GM19351 (cell line): ENCODE data around the gene RNF148.
"Not testable (repeated sequence)": the region's sequence is repeated elsewhere in the genome, so short reads cannot be mapped to it uniquely, and the experiment has no call there.

Experiments
- ATAC-seq: cut with Tn5 transposase; IDR thresholded peaks from one replicate; pipeline ENCODE4 v1.9.1; 2021; ENCODE audit warnings: mild to moderate bottlenecking, moderate library complexity; ENCODE audit not compliant: unreplicated experiment

Gene RNF148

GRCh38 chr7:122691569-122692235, 11.0 kb downstream of the RNF148 start:
- no peak for ATAC-seq

DNA sequence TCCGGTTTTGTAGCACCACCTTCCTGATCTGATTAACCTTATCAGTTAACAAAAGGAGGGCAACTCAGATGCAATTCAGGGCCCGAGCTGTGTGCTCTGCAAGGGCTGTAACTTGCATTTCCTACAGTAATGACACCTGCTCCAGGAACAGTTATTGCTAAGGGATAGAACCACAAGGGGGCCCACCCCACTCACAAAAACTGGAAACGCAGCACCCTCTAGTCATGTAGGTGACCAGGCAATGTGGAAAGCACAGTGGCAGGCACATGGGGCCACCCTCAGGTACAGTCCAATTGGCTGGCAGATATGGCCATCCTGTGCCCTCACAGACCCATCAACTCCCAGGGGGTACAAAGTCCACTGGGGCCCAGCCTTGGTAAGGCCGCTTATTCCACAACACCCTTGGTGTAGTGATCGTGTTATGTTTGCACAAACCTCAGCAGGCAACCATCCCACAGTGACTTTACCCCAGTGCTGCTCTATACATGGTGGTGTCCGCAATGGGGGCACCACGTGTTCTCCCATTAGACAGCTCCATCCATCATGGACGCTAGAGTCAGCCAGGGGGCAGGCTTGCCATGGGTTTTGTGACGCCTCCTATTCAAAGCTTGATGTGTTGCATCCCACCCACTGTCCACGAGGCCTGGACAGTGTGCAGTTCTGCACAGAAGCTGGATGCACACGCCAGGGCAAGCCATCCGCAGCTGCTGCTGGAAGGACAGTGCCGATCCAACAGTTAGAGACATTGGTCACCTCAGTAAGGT, 13.2 kb downstream of the RNF148 start:
- no peak for ATAC-seq

- ATAC-seq, result no peak
Observed at GRCh38 chr7:122688400-122688998, 14.2 kb downstream of the RNF148 start.

DNA sequence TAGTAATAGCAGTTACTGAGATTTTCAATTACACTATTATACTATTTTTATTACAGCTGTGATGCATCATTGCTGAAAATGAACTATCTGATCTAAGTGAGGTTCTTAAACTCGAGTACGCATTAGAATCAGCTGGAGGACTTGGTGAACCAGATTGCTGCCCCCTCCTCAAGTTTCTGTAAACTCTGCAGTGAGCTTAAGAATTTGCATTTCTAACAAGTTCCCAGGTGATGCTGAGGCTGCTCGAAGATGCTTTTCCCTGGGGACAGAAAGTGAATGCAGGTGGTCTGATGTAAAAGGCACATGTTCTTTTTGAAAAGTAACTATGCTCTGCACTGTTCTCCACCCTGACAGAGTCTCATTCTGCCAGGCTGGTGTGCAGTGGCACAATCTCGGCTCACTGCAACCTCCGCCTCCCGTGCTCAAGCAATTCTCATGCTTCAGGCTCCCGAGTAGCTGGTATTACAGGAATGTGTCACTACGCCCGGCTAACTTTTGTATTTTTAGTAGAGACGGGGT, 16.3 kb downstream of the RNF148 start:
- no peak for ATAC-seq

- no peak for ATAC-seq
Observed at GRCh38 chr7:122684504-122684903, 18.2 kb downstream of the RNF148 start.

- ATAC-seq, result no peak
Observed at GRCh38 chr7:122682815-122683550, 19.7 kb downstream of the RNF148 start.

GRCh38 chr7:122681186-122681585, 21.5 kb downstream of the RNF148 start:
- not testable (repeated sequence) for ATAC-seq

GRCh38 chr7:122679813-122680212, 22.9 kb downstream of the RNF148 start:
- no peak for ATAC-seq

DNA sequence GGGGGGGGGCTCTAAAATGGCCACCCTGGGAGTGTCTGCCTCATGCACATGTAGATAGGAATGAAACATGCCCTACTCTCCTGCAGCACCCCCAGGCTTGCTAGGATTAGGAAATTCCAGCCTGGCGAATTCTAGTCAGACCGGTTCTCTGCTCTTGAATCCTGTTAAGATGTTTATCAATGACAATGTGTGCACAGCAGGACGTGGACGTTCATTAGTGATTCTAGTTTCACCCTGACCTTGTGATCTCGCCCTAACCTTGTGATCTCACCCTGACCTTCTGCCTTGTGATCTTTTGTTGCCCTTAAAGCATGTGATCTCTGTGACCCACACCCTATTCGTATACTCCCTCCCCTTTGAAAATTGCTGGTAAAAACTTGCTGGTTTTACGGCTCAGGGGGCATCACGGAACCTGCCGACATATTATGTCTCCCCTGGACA, 23.4 kb downstream of the RNF148 start:
- not testable (repeated sequence) for ATAC-seq

- no peak for ATAC-seq
Observed at GRCh38 chr7:122677149-122677548, 25.6 kb downstream of the RNF148 start.

GRCh38 chr7:122676466-122676865, 26.3 kb downstream of the RNF148 start:
- ATAC-seq, result no peak

- no peak for ATAC-seq
Observed at GRCh38 chr7:122675621-122676020, 27.1 kb downstream of the RNF148 start.

GRCh38 chr7:122675011-122675410, 27.7 kb downstream of the RNF148 start:
- ATAC-seq, result no peak

DNA sequence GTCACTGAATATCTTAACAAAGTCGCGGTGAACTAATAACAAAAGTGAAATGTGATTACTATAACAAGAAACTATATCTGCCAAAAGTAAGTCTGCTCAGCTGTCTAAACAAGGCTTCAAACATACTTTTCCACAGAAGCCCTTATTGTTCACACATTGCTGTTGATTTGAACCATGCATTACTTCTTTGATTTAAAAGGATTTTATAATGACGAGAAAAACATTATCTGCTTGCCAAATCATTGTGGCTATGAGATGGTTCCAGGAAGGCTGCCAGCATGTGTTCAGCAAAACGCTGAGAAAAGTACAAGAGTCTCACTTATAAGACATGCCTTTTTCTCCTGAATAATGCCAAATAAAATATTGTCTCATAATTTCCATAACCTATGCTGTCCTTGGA, 28.2 kb downstream of the RNF148 start:
- no peak for ATAC-seq

GRCh38 chr7:122673951-122674350, 28.8 kb downstream of the RNF148 start:
- ATAC-seq, result no peak

DNA sequence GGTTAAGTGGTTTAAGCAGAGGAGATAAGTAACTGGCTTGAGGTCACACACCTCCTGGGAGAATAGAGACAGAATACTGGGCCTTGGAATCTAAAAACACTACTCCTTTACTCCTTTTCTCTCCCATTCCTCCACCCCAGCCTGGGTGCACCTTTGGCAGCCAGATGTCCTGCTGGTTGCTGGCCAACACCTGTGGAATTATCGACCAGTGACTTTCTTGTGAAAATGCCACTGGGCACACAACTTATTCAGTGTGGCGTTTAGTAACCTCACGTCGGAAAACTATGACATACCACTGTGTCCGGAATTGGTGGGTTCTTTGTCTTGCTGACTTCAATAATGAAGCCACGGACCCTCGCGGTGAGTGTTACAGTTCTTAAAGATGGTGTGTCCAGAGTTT, 30.2 kb downstream of the RNF148 start:
- no peak for ATAC-seq

DNA sequence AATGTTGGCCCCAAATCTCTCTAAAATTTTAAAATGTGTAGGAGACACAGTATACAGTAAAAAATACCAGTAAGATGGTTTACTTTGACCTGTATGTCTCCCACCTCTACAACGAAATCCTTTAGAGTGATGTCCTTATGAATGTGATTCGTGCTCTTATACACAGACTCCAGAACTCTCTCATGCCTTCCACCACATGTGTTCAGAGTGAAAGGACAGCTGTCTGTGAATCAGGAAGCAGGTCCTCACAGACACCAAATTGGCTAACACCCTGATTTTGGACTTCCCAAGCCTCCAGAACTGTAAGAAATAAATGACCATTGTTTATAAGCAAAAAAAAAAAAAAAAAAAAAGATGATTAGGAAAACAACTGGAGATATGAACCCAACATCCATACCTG, 39.0 kb downstream of the RNF148 start:
- ATAC-seq, result no peak

GRCh38 chr7:122658856-122659255, 43.9 kb downstream of the RNF148 start:
- no peak for ATAC-seq

DNA sequence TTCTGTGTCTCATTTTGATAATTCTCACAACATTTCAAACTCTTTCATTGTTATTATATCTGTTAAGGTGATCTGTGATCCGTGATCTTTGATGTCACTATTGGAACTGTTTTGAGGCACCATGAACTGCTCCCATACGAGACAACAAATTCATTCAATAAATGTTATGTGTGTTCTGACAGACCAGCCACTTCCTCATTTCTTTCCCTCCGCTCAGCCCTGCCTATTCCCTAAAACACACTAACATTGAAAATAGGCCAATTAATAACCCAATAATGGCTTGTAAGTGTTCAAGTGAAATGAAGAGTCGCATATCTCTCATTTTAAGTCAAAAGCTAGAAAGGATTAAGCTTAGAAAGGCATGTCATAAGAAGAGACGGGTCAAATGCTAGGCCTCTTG, 49.0 kb downstream of the RNF148 start:
- no peak for ATAC-seq

DNA sequence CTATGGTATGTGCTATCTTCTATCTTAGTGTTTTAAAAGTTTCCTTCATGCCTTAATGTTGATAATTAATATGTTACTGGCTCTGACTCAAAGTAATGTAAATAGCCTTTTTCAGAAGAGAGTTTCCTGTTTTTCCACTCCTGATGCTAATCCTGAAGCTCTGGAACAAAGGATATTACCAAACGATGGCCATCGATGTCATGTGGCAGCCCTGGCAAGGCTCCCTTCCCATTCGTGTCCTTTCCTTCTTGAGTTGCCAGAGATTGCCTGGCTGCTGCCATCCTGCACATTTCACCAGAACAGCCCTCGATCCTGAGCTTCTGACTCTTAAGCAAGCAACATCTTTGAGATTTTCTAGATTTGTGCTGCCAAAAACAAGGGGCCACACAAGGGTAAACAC, 49.8 kb downstream of the RNF148 start:
- no peak for ATAC-seq
